Amniotic epithelial cell (primary cell): ENCODE results near the gene CDC34.

Experiments
- DNase-seq: peaks from one replicate; pipeline ENCODE4 v3.0.0-alpha.2; 2010; ENCODE audit warnings: low read depth

The CDC34 gene

DNA sequence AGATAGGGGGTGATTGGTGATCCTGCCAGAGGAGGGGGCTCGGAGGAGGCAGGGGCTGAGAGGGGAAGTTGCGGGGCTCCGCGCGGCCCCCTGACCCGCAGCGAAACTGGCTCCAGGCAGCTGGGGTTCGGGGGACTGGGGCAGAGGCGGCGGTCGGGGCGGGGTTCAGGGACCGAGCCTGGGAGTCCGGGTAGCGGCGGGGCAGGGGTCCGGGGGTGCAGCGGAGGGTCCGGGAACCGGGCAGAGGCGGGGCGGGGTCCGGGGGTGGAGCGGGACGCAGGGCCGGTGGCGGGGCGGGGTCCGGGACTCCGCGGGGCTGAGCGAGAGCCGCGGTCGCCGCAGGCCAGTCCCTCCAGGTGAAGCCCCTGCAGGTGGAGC is 34.1 kb upstream of the CDC34 start:
- no peak for DNase-seq

DNA sequence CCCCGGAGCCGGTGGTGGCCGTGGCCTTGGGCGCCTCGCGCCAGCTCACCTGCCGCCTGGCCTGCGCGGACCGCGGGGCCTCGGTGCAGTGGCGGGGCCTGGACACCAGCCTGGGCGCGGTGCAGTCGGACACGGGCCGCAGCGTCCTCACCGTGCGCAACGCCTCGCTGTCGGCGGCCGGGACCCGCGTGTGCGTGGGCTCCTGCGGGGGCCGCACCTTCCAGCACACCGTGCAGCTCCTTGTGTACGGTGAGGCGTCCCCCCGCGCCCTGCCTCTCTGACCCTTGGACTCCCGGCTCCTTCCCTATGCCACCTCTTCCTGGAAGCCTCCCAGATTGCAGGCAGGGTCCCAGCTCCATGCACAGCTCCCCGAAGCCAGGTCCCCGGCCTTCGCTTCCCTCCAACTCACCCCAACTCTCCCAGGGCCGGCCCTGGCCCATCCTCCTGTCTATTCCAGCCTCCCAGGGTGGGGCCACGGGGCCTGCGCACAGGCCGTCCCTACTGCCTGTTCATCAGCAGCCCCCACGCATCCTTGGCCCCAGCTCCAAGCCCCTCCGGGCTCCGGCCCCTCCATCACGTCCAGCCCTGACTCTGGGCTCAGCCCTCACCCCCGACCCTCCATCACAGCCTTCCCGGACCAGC is 33.6 kb upstream of the CDC34 start:
- DNase-seq: no peak

DNA sequence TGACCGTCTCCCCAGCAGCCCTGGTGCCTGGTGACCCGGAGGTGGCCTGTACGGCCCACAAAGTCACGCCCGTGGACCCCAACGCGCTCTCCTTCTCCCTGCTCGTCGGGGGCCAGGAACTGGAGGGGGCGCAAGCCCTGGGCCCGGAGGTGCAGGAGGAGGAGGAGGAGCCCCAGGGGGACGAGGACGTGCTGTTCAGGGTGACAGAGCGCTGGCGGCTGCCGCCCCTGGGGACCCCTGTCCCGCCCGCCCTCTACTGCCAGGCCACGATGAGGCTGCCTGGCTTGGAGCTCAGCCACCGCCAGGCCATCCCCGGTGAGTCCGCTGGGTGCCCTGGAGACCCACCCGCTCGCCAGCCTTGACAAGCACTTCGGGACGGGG is 33.1 kb upstream of the CDC34 start:
- DNase-seq: no peak

DNA sequence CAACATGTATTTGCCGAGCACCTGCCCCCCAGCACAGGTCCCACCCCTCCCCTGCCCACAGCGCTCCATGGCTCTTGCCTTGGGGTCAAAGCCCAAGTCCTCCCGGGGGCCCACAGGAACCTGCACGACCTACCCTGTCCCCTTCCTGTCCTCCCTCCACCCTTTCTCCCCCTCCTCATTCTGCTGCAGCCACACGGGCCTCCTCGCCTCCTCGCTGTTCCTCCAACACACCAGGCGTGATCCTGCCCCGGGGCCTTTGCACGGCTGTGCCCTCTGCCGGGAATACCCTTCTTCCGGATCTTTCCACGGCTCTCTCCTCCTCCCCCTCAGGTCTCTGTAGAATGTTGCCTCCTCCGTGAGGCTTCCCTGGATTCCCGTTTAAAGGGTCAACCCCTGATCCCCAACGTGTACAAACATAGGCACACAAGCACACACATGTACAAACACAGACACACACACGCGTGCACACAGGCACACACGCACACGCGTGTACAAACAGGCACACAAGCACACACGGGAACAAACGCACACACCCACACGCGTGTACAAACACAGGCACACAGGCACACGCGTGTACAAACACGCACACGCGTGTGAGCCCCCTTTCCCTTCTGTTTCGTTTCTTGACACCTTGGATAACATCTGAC is 32.5 kb upstream of the CDC34 start:
- DNase-seq: no peak

DNA sequence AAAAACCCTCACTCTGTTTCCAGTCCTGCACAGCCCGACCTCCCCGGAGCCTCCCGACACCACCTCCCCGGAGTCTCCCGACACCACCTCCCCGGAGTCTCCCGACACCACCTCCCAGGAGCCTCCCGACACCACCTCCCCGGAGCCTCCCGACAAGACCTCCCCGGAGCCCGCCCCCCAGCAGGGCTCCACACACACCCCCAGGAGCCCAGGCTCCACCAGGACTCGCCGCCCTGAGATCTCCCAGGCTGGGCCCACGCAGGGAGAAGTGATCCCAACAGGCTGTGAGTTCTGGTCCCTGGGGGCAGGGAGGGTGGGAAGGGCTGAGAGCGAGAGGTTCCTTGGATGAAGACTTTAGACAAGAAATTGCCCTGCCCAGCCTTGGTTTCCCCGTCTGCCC is 29.9 kb upstream of the CDC34 start:
- no peak for DNase-seq

DNA sequence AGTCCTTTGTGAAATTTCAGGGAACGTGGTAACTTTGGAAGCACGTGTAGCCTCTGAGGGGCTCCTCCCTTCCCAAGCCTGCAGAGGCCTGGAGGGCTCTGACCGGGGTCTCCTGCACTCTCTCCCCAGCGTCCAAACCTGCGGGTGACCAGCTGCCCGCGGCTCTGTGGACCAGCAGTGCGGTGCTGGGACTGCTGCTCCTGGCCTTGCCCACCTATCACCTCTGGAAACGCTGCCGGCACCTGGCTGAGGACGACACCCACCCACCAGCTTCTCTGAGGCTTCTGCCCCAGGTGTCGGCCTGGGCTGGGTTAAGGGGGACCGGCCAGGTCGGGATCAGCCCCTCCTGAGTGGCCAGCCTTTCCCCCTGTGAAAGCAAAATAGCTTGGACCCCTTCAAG is 26.9 kb upstream of the CDC34 start:
- DNase-seq: no peak

DNA sequence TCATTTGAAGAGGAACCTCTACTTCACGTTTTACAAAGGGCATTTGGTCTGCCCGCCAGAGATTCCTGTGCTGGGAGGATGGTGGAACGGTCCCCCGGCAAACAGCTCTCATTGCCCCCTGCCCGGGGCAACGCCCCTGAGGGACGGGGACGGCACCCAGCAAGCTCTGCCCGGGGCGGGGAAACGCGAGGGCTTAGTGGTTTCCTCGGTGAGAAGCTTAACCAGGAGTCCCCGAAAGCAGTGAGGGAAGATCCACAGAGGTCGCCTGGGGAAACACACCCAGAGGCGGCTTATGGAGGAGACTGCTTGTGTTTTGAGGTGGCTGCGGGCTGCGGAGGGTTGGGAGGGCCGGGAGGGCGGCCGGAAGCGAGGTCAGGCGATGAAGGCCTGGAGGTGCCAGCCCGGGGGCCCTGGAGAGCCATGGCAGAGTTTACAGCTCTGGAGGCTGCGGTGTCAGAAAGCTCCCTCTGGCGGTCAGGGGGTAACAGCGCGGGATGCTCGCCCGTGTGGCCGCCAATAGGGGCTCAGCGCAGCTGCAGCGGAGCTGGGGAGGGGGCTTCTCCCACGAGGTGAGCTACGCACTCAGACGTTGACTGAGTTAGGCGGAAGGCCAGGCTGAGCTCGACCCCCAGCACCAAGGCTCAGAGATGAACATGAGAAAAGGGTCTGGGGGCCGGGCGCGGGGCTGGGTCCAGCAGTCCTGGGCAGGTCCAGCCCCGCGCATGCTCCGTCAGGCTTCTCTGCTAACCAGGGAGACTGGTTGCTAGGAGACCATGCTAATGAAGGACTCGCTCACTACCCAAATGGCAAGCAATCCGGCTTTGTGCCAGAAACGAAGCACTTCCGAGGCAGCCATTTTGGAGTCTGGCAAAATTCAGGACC is 24.9 kb upstream of the CDC34 start:
- peak; percentile 100 for DNase-seq

DNA sequence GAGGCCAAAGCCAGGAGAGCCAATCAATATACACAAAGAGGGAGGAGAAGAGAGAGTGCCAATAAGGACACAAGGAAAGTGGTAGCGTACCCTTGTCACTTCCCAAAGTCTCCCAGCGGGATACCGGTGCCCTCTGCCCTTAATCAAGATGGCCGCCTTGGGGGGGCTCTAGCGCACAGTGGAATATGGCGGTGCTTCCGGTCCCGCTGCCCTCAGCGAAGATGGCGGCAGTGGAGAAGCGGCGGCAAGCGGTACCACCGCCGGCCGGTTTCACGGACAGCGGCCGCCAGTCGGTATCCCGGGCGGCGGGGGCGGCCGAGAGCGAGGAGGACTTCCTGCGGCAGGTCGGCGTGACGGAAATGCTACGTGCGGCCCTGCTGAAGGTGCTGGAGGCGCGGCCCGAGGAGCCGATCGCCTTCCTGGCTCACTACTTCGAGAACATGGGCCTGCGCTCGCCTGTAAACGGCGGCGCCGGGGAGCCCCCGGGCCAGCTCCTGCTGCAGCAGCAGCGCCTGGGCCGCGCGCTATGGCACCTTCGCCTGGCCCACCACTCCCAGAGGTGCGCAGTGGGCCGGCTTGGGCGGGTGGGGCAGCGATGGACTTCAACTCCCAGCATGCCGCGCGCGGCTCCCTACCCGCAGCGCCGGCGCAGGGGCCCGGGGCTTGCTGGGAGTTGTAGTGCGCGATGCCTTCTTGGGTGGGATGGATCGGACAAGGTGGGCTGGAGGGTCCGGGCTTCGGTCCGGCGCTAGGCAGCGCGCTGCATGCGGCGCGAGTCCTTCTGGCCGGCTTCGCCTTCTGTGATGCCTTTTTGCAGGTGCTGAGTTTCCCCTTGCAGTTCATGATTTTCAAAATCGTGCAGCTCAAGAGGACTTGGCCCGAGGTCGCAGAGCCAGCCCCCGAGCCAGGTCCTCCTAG is 24.0 kb upstream of the CDC34 start, which contains the start of gene TPGS1:
TSS of gene TPGS1 (plus strand) at position 212 of the 918 bp plus-strand sequence. CDS start at position 222, 10 bp downstream.
- peak; percentile 45 for DNase-seq

DNA sequence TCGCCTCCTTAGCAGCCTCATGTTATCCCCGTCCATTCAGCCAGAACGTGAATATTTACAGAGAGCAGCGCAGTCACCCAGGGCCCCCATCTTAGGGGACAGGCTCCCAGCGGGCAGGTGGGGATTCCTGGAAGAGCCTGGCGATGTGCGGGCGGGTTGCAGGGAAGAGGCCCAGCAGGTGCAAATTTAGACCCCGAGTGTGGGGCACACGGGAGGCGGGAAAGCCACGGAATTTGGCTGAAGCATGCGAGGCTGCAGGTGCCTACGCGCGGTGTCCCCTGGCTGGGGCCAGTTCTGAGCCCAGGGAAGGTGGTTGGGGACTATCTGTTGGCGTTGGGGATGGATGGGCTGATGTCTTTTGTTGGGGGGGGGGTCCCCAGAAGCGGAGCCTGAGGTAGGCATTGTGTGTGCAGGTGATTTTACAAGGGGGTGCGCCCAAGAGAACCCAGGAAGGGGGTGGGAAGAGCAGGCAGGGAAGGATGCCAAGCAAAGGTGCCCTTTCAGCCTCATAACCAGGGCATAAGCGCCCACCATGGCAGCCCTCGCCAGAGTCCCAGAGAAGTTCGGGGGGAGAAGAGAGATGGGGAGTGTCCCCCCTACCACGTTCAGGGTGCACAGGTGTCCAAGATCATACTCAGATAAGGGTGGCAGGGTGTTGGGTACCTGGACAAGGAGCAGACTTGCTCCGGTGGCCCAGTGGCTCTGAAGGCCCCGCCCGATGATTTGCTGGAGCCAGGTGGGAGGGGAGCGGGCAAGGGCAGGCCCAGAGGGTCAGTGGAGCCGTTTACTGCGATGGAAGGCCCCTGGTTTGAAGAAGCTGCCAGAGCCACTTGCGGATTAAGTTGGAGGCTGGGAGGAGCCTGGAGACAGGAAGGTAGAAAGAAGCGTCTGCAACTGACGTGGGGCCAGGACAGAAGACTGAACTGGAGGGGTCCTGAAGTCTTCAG is 23.1 kb upstream of the CDC34 start:
- no peak for DNase-seq

DNA sequence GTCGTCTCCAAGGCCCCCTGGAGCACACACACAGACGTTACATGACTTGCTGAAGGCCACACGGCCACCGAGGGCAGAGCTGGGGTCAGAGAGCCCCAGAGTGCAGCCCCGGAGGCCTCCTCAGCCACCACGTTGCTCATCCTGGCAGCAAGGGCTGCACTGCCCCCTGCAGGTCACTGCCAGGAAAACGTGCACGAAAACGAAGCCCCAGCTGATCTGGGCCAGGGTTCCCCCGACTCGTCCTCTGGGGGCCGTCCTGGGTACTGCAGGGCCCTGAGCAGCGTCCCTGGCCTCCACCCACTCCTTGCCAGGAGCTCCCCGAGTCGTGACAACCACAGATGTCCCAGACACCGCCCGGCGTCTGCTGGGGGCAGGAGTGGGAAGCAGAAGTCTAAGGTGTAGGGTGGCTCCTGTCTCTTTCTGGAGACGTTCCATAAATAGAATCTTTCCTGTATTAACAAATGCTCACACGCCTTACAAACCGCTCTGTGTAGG is 20.9 kb upstream of the CDC34 start:
- DNase-seq: peak; percentile 83

DNA sequence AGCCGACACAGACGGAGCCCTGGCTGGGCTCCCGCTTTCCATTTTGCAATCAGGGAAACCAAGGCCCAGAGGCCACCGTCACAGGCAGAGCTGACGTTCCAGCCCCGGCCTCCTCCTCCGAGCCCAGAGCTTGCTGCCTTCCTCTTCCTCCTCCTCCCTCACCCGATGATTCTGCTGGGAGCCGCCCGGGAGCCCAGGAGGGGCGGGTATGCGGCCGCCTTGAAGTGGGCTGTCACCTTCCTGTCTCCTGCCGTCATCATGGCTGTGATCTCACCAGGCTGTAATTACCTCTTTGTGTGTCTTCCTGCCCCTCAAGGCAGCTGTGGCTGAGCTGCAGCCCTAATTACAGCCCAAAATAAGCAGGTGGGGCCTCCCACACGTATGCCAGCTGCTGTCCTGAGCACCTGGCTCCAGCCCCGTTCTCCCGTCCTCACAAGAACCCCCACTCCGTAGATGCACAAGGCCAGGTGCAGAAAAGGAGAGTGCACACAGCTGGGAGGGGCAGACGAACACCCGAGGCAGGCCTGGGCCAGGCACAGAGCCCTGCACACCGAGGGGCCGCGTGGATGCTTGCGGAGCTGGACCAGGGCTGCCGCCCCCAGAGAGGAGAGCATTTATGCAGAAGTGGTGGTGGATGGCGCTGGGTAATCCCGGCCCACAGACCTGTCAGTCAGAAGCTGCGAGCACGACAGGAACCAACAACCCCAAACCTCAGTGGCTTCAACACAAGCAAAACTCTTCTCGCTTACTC is 20.3 kb upstream of the CDC34 start:
- DNase-seq: peak; percentile 63

DNA sequence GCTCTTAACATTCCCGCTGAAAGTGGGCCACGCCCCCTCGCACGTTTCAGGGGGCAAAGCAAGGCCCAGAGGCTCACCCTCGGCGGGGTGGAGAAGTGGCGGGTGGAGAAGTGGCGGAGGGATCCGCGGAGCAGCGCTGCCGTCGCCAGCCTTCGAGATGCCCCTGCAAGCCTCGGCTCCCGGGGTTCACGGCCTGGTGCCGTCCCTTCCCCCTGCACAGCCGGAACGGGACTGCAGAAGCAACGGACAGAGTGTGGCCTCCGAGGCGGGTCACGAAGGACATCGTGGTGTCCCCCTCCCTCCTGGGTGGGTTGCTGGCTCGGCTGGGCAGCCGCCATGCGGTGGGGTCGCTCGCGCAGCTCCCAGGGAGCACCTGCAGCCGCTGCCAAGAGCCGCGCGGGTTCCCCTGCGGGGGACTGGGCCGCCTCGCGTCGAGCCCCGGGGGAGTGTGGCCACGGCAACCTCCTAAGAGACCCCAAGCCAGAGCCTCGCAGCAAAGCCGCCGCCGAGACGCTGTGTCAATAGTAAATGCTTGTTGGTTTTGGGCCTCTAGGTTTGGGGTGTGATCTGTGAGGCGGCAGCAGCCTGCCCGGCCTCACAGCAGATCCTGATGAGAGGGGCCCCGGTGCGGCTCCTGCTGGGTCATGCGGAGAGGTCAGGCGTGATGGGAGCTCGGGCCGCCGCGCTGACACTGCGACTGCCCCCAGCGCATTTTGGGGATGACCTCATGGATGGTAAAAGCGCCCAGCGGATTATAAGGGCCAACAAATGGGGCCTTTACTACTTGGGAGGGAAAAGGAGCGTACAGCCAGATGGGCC is 18.8 kb upstream of the CDC34 start:
- DNase-seq: no peak

DNA sequence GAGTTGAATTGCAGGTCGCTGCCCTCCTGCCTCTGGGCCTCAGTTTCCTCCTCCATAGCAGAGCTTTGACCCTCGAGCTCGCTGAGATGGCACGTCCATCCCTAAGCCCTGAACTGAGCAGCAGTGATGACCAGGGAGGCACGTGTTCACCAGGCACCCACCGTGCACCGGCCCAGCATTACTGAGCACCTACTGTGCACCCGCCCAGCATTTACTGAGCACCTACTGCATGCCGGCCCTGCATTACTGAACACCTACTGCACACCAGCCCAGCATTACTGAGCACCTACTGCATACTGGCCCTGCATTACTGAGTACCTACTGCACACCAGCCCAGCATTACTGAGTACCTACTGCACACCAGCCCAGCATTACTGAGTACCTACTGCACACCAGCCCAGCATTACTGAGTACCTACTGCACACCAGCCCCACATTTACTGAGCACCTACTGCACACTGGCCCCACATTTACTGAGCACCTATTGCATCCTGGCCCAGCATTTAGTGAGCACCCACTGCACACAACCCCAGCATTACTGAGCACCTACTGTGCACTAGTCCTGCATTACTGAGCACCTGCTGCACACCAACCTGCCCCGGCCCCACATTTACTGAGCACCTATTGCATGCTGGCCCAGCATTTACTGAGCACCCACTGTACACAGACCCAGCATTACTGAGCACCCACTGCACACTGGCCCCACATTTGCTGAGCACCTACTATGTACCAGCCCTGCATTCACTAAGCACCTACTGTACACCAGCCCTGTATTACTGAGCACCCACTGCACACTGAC is 18.0 kb upstream of the CDC34 start:
- DNase-seq: no peak

DNA sequence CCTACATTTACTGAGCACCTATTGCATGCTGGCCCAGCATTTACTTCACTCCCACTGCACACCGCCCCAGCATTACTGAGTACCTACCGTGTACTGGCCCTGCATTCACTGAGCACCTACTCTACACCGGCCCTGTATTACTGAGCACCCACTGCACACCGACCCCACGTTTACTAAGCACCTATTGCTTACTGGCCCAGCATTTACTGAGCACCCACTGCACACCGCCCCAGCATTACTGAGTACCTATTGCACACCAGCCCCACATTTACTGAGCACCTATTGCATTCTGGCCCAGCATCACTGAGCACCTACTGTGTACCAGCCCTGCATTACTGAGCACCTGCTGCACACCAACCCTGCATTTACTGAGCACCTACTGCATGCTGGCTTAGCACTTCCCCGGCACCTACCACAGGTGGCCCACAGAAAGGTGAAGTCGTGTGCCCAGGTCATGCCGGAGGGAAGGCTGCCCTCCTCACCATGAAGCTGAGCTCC is 17.3 kb upstream of the CDC34 start:
- DNase-seq: no peak

DNA sequence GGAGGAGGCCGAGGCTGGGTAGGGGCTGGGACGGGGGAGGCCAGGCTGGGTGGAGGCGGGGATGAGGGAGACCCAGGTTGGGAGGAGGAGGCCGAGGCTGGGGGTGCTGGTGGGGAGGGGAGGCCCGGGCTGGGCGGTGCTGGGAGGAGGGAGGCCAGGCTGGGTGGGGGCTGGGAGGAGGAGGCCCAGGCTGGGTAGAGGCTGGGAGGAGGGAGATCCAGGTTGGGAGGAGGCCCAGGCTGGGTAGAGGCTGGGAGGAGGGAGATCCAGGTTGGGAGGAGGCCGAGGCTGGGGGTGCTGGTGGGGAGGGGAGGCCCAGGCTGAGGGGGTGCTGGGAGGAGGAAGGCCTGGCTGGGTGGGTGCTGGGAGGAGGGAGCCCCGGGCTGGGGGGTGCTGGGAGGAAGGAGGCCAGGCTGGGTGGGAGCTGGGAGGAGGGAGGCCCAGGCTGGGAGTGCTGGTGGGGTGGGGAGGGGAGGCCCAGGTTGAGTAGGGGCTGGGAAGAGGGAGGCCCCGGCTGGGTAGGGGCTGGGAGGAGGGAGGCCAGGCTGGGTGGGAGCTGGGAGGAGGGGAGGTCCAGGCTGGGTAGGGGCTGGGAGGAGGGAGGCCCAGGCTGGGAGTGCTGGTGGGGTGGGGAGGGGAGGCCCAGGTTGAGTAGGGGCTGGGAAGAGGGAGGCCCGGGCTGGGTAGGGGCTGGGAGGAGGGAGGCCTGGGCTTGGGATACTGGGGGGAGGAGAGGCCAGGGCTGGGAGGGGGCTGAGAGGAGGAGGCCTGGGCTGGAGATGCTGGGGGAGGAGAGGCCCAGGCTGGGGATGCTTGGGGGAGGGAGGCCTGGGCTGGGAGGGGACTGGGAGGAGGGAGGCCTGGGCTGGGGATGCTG is 13.6 kb upstream of the CDC34 start:
- DNase-seq: peak; percentile 95

DNA sequence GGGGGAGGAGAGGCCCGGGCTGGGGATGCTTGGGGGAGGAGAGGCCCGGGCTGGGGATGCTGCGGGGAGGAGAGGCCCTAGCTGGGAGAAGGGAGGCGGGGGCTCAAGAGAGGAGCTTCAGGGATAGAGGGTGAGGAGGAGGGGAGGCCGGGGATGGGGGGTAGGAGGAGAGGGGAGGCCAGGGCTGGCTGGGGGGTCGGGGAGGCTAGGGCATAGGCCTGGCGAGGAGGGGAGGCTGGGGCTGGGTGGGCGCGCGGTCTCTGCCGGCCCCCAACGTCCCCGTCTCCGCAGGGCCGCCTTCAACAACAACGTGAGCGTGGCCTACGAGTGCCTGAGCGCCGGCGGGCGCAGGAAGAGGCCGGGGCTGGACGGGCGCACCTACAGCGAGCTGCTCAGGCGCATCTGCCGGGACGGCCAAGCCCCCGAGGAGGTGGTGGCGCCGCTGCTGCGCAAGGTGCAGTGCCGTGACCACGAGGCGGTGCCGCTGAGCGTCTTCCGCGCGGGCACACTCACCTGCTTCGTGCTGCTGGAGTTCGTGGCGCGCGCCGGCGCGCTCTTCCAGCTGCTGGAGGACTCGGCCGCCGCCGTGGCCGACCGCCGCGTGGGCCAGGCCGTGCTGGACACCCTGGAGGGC is 12.8 kb upstream of the CDC34 start:
- no peak for DNase-seq
